DMS114 treated with DMSO at 0.1 percent for 48 hours (cell line): ENCODE measurements around the gene MAPKAPK3.
A peak's percentile ranks its signal among the peaks of the same experiment; 100 is the strongest.

Source experiments
- DNase-seq: peaks from one replicate; lab custom pipeline; 2025; ENCODE audit not compliant: unreplicated experiment; lab: John Stamatoyannopoulos, UW

Gene MAPKAPK3

DNA sequence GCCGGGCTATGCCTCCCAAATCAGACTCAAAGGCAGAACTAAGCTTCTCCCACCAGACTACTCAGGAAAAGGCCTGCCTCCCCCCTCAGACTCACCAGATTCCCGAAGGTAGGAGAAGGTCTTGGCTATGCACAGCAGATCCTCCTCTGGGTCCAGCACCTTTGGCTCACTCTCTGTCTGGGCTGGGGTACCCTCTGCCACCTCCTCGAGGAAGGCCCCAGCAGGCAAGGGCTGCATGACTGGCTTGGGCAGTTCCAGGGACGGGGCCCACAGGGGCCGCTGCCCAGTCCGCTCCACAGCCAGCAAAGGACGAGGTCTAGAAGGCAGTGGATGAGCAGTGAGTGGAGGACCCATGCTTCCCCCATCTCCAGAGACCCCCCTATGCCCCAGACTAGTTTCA is 8.7 kb upstream of the MAPKAPK3 start:
- no peak for DNase-seq

DNA sequence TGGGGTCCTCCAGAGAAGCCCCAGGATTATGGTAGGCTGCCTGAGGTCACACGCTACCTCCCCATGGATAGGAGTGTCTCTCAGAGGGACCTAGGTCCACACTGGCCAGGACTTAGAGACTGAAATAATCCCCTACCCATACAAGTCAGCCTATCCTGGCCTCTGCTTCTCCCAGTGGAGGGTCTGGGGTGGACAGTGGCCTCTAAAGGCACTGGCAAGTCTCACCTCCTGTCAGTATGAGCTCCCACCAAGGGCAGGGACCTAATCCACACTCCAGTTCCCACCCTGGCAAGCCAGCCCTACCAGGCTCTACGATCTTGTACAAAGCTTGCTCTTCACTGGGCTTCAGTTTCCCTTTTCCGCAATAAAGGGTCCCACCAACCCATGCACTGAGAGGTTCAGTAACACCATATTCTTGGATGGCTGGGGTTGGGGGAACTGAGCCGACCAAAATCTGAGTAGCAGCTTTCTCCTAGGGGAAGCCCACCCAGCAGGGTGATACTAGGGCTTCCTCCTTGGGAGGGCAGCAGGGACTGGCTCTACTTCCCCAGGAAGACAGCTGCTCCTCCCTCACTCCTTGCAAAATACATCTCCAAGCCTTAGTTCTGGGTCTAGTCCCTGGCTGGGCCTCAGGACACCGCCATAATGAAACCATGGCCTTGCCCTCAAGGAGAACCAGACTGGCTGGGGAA is 7.7 kb upstream of the MAPKAPK3 start:
- DNase-seq: no peak

DNA sequence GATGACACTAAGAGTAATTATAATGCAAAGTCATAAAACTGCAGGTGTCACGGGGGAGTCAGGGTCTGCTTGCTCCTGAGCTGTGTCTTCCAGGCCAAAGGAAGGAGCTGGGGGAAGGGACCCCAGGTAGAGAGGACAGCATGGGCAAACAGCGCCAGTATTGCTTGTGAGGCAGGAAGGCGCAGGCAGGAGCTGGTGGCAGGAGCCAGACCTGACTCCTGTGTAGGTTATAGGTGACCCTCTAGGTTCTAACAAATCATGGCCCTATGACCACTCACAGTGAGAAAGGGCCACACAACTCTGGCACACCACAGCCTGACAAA is 7.2 kb upstream of the MAPKAPK3 start:
- no peak for DNase-seq

DNA sequence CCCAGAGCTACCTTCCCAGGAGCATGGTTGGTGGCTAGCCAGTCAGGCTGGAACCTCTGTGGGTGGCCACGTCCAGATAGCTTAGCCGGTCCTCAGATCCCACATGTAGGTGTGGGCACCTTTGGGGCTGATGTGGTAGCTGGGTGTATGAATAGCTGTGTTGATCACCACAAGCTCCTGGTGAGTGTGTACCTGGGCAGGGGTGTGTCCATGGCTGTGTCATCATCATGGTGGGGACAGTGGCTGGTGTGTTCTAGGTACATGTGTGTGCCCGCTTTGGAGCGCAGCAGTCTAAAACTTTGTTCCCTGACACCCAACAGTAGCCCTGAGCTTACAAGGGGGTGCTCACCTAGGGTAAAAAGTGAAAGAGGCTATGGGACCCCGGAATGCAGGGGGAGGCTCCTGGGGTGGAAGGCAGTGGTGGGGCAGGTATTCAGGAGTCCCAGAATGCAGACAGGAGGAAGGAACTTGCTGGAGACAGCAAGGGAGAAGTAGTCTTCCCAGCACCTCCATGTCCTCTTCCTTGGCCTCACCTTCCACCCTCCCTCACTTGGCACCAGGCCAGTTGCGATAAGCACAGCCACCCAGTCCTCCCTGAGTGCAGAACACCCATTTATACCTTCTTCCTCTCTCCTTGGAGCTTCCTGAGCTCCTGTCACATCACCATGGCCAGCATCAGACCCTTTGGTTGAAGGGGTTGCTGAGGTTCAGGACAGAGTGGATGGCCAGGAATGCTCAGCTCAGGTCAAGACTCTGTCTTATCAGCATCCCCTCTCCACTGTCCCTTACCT is 6.6 kb upstream of the MAPKAPK3 start:
- no peak for DNase-seq

DNA sequence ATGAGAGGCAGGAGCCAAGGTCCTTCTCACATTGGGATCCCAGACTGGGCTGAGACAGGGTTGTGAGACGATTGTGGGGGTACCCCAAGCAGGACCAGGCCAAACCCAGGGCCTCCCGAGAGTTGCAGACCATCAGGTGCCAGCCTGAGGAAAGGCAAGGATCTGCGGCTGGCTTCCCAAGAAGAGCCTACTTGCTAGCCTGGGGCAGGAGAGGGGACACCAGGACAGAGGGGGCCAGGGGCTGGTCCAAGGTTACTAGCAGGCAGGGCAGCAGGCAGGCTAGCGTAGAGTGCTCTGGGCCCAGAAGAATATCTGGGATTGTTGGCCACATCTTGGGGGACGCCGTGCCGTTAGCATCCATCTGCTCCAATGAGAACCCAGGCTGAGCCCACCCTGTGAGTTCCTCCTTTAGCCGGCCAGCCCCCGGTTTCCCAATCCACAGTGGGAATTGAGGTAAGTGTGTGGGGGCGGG is 5.9 kb upstream of the MAPKAPK3 start:
- no peak for DNase-seq

DNA sequence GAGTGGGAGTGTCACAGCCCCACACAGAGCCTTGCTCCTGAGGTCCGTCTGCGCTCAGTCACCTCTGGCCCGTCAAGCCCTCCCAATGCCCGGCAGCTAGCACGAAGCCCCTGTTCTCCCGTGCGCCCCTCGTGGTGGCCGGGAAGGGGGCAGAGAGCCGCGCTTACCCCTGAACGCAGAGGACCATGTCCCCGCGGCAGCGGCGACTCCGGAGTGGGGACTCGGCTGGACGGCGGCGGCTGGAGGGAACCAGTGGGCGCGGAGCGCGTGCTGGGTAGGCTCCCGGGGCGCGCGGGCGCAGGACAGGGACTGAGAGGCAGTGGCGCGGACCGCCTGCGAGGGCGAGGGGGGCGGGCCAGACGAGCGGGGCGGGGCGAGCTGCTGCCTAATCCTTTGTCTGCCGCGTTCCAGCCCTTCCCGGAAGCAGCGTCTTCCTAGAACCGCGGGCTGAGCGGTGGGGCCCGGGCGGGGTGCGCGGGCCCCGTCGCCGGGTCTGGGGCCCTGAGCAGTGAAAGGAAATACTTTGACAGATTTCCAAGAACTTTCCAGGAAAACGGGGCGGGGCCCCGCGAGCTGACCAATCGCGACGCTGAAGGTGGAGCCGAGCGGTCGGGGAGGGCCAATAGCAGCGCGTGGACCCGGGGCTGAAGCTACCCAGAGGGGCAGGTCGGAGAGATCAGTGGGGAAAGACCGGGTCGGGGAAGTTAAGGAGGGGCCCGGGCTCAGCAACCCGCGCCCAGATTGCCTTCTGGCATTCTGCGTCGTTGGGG is 5.3 kb upstream of the MAPKAPK3 start, which contains the start of gene CISH:
Gene CISH (minus strand): TSS at position 311 of the 770 bp plus-strand sequence. CDS start 124 bp downstream, at position 187.
- peak; percentile 76 for DNase-seq

DNA sequence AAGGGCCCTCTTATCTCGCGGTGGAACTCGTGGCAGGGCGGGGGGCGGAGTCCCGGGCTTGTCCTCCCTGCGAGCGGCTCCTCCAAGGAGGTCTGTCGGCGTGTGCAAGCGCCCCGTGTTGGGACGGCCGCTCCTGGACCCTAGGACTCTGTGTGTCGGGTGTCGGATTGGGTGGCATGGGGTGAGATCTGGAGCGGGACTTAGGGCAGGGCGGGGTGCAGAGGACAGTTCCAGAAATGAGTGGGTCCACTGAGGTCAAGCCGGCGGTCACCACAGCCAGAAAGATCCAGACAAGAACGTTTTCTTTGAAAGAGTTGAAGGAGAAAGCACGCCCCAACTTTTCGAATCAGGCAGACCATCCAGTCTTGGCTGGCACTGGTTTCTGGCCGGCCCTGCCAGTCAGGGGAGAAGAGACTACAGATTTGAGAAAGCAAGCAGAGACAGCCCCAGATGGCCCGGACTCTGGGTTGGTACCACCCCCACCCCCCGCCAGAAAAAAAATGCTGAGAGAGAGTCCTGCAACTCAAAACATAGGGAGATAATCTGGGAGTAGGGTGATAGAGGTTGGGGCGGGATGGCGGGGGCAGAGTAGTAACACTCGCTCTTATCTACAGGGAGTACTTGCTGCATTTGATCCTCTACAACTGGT is 4.6 kb upstream of the MAPKAPK3 start:
- no peak for DNase-seq

DNA sequence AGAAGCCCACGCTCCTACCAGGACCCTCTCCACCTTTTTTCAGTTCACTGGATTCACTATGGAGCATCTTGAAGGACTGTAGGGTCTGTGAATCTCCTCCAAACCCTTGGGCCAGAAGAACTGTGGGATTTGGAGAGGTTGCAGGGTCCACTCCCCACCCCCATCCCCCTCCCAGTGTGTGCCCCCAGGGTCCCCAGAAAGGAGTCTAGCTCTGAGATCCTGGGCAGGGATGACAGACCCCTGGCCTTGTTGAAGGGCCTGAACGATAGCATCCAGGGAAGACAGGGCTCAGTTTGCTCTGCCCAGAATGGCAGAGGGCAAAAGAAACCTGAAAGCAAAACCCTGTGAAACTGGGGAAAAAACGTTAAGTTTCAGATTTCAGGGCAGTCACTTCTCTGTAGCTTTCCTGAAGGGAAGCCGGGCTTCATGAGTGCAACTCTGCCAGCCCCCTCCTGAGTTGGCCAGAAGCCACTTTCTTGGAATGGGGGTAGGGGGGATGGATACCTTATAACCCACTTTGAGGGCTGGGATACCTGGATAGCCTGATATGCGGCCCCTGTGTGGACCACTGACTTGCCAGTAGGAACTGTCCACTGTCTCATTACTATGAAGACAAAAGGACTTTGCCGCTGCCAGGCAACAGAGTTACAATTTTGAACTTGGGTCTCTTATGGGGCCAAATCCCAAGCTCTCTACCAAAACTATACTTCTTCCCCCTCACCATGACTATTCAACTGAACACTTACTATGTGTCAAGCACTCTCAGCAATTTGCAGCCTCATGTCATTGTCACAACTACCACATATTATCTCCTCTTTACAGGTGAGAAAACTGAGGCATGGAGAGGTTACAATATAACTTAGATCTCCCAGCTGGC is 3.7 kb upstream of the MAPKAPK3 start:
- no peak for DNase-seq

DNA sequence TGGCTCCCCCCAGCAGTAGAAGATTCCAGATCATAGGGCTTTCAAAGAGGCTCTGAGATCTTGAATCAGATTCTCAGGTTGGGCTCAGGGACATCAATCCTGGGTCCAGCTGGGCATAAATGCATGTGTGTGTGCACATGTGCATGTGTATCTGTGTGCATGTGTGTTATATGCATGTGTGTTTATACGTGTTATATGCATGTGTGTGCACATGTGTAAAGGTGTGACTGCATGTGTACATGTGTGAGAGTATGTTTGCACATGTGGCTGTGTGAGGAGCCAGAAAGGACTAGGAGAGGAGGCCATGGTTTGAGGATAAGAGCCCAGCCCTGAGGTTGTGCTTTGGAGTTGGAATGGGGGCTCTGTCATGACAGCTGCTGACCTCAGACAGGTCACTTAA is 1.8 kb upstream of the MAPKAPK3 start:
- no peak for DNase-seq

DNA sequence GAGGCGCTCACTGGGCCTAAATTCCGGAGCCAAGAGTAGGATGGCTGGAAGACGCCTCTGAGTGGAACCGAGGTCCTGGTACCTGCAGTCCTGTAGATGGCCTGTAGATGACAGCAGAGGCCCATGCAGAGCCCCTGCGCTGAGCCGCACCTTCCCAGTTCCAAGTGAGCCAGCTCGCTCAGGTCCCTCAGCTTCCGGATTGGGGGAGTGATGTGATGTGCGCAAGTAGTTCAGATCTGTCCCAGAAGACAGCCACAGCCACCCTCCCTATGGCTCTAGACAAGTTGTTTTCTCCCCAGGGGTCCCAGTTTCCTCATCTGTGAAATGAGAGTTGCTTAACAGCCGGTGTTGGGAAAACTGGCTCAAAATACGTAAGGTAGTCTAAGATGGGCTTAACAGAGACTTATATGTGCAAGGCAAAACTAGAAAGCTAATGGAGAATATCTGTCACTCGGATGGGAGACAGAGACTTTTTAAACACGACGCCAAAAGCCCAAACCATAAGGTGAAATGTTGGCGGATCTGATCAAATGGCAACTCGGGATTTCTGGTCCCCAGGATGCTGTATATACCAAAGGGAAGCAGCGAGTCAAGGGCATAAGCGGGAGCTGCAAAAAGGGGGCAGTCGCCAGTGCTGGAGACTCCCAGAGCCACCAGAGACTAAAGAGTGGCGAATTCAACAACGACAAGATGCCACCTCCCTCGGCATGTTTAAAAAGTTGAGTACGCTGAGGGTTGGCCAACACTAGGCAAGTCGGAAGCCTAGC is 765 bp upstream of the MAPKAPK3 start:
- DNase-seq: peak; percentile 75

DNA sequence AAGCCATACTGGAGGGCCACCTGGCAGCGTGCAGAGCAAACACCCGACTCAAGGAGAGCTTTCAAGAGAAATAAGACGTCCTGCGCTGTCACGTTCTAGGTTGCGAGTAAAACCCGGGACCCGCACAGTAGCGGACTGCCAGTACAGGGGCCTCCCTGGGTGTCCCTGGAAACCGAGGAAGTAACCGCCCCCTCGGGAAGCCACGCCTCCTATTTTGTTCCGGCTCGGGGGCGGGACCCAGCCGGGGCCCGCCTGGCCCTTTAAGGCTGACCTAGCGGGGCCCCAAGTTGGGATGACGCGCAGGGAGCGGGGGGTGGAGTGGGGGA is 218 bp upstream of the MAPKAPK3 start:
- DNase-seq: peak; percentile 68

DNA sequence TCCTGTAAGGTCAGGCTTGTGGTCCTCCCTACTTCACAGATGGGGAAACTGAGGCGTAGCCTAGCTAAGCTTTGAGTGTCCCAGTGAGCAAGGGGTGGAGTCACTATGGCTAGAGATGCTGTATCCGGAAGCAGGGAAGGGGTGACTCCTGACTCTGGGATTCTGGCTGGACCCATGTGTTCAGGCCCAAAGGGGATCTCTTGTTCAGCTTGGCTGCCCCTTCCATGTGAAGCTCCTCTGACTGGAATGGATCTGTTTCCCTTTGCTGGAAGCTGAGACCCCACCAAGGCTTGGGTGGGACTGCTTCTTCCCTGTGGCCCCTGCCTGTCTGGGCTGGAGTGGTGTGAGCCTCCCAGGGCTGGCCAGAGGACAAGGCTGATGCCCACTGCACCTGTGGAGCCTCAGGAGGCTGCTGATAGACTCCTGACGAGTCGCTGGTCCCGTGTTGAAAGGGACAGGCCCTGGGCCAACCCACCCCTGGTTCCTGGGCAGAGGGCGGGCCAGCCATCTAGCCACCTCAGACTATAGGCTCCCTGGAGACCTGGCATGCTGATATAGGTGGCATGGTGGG is 1.0 kb downstream of the MAPKAPK3 start:
- DNase-seq: no peak

DNA sequence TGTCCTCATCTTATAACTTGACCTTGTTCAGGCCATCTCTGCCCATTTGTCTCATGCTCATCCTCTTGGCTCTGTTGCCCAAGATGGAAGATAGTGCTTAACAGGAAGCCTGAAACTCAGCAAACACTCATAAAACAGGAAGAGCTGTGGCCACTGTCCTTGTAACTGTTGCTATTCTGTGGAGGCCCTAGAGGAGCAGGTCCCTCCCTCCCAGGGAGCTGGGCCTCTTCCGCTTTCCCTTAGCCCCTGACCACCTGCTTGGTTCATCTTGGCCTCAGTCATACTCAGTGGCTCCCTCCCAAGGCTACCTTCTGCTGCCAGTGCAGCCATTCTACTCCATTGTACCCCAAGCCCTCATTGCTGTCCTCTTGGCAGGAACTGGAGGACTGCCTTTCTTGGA is 3.5 kb downstream of the MAPKAPK3 start:
- DNase-seq: no peak

DNA sequence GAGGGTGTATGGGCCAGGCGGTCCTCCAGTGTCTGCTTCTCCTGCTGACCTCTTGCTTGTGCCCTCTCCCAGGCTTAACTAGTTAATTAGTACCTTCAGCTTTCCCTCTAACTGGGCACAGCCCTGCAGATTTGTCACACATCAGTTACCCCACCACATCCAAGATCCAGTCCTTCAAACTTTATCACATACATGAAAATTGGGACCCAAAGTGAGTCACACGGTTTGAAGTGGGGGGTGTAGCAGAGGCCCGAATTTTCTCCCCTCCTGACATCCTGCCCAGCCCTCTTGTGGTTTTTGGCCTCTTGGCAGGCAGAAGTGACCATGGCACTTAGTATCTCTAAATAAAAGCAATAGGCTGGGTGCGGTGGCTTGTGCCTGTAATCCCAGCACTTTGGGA is 3.9 kb downstream of the MAPKAPK3 start:
- DNase-seq: no peak

DNA sequence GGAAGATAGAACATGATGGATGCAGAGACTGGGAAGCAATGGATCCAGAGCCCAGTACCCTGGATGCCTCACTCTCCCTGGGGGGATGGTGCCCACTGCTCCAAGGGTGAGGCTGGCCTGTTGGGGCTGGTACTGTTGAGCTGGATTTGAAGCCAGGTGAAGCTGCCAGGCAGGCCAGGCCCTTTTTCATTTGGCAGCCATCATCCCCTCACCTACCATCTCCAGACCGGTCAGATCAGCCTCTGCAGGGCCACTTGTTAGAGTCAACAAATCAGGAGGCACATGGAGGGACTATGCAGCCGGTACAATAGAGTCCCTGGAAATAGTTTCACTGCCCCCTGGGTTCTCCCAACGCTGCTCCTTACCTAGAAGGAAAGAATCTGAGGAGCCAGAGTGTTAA is 5.9 kb downstream of the MAPKAPK3 start:
- DNase-seq: no peak

DNA sequence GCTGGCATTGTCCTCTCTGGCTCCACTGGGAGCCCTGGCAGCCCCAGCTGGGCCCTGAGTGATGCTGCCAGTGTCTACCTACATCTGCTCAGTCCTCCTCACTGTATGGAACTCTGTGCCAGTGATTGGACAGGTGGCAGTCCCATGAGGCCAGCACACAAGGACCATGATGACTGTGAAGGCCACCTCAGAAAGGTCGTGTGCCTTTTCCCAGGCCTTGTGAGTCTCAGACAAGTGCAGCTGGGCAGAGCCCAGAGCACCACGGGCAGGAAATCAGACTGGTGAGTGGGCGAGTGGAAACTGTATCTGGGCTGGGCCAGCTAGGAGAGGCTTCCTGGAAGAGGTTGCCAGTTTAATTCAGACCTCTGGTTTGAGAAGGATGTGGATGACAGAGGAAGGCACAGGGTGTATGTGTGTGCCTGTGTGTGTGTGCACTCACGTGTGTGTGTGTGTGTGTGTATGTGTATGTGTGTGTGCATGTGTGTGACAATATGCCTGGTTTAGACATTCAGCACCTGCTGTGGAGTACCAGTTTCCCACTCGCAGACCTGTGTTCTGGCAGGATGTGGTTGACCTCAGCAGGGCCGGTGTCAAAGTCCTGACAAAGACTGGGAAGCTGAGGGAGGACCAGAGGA is 7.0 kb downstream of the MAPKAPK3 start:
- no peak for DNase-seq

DNA sequence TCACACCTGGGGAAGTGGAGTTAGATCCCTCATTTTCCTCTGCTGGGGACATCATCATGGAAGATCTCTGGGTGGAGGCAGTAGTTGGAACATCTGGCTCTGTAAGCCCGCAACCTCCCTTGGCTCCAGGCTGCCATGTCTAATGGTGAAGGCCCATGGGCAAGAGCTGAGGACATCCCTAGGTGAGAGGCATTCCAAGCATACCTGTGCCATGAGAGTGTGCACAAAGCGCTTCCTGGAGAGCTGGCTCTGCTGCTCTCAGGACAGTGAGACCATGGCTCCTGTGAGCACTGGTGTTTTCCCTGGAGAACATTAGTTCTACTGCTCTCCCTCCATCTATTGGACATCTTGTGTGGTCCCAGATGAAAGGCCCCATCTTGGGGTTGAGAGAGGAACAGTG is 7.7 kb downstream of the MAPKAPK3 start:
- DNase-seq: no peak

DNA sequence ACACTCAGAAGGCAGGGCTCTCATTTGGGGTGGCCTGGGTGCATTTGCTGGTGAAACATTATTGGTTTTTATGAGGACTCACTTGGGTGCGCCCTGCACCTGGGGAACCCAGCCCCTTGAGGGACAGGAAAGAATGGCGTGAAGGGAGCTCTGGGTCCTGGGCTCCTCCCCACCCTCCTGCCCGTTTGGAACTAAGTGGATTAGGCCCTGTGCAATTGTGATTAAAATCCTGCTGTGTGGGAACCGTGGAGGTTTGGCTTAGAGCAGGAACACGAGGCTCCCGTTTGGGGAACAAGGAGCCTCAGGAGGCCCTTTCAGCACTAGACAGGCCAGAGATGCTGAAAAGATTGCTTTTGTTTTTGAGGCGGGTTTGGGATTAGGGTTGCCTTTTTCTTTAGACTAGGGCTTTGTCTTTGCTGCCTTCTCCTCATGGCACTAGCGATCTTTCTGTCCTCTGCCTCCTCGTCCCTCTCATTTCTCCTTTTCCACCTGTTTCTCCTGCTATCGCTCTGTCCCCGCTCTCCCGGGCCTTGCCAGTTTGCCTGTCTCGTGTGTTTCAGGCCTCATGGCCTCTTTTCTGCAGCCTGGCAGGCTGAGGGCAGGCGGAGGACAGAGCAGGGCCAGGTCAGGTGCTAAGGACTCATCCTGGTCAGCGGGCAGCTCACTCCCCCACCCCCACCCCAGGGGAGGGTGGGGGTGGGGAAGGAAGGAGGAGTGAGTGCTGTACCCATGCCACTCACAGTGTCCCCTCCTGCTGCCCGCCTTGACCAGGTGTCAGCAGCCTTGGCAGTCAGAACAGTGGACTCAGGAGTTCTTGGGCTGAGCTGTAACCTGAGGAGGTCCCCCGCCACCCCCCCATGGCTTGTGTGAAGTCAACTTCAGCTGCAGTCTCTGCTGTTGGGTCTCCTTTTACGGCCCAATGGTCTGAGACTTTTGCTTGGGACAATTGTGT is 8.6 kb downstream of the MAPKAPK3 start:
- no peak for DNase-seq
